Suprapubic skin (tissue), 4 donors: ENCODE data around the gene AXL. TPM values are rescaled to one million over a fixed set of nuclear protein-coding genes. Genes with fewer than 3 reads are reported as not detected.

Experiments
- DNase-seq, 2 donors: peaks; one replicate each; pipeline ENCODE4 v3.0.0-alpha.2; 2019; ENCODE audit warnings: low spot score in 2 of 2
- H3K27ac ChIP-seq: fragments of 200-600 bp; sonication (generic); one replicate; pipeline ENCODE4 v1.5.1; 2019
- H3K27me3 ChIP-seq: fragments of 200-600 bp; sonication (generic); one replicate; pipeline ENCODE4 v1.5.1; 2019
- H3K36me3 ChIP-seq: fragments of 200-600 bp; sonication (generic); one replicate; pipeline ENCODE4 v1.5.1; 2019
- H3K4me1 ChIP-seq: fragments of 200-600 bp; sonication (generic); one replicate; pipeline ENCODE4 v1.5.1; 2019
- H3K4me3 ChIP-seq: fragments of 200-600 bp; sonication (generic); one replicate; pipeline ENCODE4 v1.5.1; 2019; ENCODE audit warnings: mild to moderate bottlenecking
- H3K9me3 ChIP-seq: fragments of 200-600 bp; sonication (generic); one replicate; pipeline ENCODE4 v1.5.1; 2019
- EP300 ChIP-seq: sonication (generic); formaldehyde crosslinking; IDR thresholded peaks from one replicate; pipeline ENCODE4 v1.6.1; 2017; ENCODE audit warnings: antibody characterized with exemption
- POLR2A ChIP-seq, 2 donors: fragments of 450-650 bp; IDR thresholded peaks; one replicate each; pipeline ENCODE4 v1.6.1; 2017; ENCODE audit warnings: antibody characterized with exemption in 2 of 2, mild to moderate bottlenecking in 2 of 2, moderate library complexity in 2 of 2
- POLR2AphosphoS5 ChIP-seq, 3 donors: sonication (generic); formaldehyde crosslinking; IDR thresholded peaks; one replicate each; pipeline ENCODE4 v1.6.1; 2017; ENCODE audit warnings: antibody characterized with exemption in 3 of 3
- WGBS: methylation state at CpG from one replicate; pipeline ENCODE4 v1.1.5; 2018; 5-methylcytosine and 5-hydroxymethylcytosine counted together
- total RNA-seq, 4 donors: library from RNA; depleted of rRNA; stranded (reverse); fragments of >200 nt; gene quantifications; one replicate each; pipeline ENCODE4 v1.1.0, GENCODE V29; 2016
- TF ChIP-seq, protein P1 (sequence below), 2 donors: fragments of 200-600 bp in 1 of 2; fragments of 450-650 bp in 1 of 2; sonication (generic) in 1 of 2; IDR thresholded peaks; one replicate each; pipeline ENCODE4 v1.5.1; 2016 to 2019; ENCODE audit warnings: antibody characterized with exemption in 2 of 2, mild to moderate bottlenecking in 1 of 2, moderate library complexity in 1 of 2

AXL gene
- total RNA-seq, 4 donors from 2014 or later: 18.2 to 35.8 (median 28.3) TPM

DNA sequence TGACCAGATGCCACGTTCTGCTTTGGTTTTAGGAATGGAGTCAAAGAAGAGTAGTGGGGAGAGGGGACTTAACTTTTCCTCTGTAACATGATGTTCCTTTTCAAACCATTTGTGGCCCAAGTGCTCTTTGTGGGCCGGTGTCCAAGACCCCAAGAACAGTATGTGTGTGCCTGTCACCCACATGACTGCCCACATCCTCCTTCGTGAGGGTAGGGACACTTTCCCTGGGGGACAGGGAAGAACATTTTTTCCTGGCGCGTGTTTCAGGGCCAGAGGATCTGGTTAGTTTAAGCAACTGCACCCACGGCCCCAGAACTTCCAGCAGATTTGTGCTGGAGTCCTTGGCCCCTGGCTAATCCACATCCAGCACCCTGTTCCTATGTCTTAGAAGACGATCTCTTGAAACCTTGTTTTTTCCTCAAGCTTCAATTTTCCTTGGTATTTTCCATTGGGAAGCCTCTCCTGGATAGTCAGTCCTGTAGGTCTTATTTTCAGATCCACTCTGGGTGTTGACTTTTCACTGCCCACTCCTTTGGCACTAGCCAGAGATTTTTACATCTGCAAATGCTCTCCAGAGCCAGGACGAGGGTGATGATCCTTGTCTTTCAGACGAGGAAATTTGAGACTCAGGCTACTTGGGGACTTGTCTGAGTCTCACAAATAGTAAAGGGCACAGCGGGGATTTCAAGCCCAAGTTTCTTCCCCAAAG is 80.2 kb downstream of the AXL start:
- no peak for DNase-seq
- Histone ChIP-seq H3K4me3 (no peak overlapping the region), H3K9me3 (no peaks in the 10 kb centered on the region), H3K27ac (peak overlapping the region; percentile 89), H3K27me3 (no peaks in the 10 kb centered on the region), H3K4me1 (peaks cover 62% of the 10 kb centered on the region), H3K36me3 (peaks cover 77% of the 10 kb centered on the region)
- TF ChIP-seq EP300 (no peak), POLR2AphosphoS5 (IDR thresholded peaks at IDR 0.05) (peak in 1 of 3 donors; percentile 29)
- WGBS: 42% methylated on average over 10 of the region's 10 CpGs

DNA sequence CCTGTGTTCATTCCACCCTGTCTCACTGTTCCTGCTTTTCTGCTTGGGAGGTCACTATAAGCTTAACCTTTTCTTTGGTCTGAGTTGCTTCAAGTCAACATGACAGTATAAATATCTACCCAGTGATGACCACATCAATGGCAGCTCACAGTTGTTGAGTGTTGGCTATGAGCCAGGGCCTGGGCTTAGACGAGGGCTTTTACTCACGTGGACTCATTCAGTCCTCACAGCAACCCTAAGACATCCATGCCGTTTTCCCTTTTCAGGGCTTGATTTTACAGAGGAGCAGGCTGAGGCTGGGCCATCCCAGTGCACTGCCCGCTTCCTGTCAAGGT is 80.7 kb downstream of the AXL start:
- H3K27ac ChIP-seq: peak overlapping the region; percentile 89
- no peak overlapping the region for H3K4me3 ChIP-seq
- no peaks in the 10 kb centered on the region for H3K27me3 ChIP-seq
- H3K36me3 ChIP-seq: peaks cover 77% of the 10 kb centered on the region
- peak in 1 of 2 donors; percentile 84 for DNase-seq
- no peaks in the 10 kb centered on the region for H3K9me3 ChIP-seq
- H3K4me1 ChIP-seq: peaks cover 62% of the 10 kb centered on the region
- TF ChIP-seq POLR2AphosphoS5 (IDR thresholded peaks at IDR 0.05) (no peak), POLR2A (IDR thresholded peaks at IDR 0.05) (no peak), EP300 (no peak)
- TF ChIP-seq, protein P1, sequence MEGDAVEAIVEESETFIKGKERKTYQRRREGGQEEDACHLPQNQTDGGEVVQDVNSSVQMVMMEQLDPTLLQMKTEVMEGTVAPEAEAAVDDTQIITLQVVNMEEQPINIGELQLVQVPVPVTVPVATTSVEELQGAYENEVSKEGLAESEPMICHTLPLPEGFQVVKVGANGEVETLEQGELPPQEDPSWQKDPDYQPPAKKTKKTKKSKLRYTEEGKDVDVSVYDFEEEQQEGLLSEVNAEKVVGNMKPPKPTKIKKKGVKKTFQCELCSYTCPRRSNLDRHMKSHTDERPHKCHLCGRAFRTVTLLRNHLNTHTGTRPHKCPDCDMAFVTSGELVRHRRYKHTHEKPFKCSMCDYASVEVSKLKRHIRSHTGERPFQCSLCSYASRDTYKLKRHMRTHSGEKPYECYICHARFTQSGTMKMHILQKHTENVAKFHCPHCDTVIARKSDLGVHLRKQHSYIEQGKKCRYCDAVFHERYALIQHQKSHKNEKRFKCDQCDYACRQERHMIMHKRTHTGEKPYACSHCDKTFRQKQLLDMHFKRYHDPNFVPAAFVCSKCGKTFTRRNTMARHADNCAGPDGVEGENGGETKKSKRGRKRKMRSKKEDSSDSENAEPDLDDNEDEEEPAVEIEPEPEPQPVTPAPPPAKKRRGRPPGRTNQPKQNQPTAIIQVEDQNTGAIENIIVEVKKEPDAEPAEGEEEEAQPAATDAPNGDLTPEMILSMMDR (IDR thresholded peaks at IDR 0.05): no peak
- WGBS: 52% methylated on average over 4 of the region's 4 CpGs

DNA sequence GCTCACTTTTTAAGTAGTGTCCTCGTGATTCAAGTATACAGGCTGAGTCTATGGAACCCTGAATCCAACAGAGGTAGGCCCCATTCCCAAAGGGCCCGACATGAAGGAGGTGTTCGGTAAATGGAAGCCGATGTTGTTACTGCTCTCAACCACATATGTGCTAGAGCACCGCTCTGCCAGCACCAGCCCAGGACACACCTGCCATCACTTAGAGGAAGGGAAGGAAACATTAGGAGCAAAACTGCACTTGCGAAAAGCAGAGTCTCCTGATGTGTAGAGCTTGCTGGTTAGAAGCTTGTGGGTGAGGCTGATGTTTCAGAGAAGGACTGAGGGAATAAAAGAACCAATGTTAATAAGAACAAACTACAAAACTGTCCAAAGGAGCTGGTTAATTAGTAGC is 81.5 kb downstream of the AXL start:
- H3K36me3 ChIP-seq: peaks cover 77% of the 10 kb centered on the region
- H3K4me1 ChIP-seq: peaks cover 62% of the 10 kb centered on the region
- no peak for TF ChIP-seq EP300
- WGBS: 81% methylated on average over 6 of the region's 6 CpGs
- H3K9me3 ChIP-seq: no peaks in the 10 kb centered on the region
- H3K27me3 ChIP-seq: no peaks in the 10 kb centered on the region
- DNase-seq: no peak
- H3K4me3 ChIP-seq: no peak overlapping the region
- peak overlapping the region; percentile 89 for H3K27ac ChIP-seq

DNA sequence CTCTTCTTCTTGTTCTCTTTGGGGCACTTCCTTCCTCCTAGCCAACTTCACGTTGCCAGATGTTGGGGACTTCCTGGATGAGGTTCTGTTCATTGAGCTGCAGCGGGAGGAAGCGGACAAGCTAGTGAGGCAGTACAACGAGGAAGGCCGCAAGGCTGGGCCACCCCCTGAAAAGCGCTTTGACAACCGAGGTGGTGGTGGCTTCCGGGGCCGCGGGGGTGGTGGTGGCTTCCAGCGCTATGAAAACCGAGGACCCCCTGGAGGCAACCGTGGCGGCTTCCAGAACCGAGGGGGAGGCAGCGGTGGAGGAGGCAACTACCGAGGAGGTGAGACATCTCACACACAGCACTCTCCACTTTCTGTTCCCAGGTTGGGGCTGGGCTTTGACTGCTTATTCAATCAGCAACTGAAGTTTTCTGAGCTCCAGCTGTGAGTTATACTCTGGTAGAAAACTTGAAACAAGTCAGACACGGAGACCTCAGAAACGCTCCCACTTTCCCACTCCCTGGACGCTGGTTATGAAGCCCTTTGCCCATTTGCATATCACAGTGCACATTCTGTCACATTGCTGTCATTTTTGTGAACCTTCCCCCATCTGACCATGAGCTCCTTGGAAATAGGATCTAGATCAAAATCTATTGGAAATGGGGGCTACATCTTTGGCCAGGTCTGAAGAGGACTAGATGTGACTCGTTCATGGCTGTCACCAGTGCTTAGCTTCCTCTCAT is 83.8 kb downstream of the AXL start:
- peaks cover 78% of the 10 kb centered on the region for H3K36me3 ChIP-seq
- no peaks in the 10 kb centered on the region for H3K9me3 ChIP-seq
- no peak overlapping the region for H3K27ac ChIP-seq
- no peak for TF ChIP-seq POLR2AphosphoS5 (IDR thresholded peaks at IDR 0.05)
- no peak for TF ChIP-seq EP300
- TF ChIP-seq, protein P1 (IDR thresholded peaks at IDR 0.05): no peak
- no peak for TF ChIP-seq POLR2A (IDR thresholded peaks at IDR 0.05)
- H3K4me3 ChIP-seq: no peak overlapping the region
- H3K27me3 ChIP-seq: no peaks in the 10 kb centered on the region
- peaks cover 48% of the 10 kb centered on the region for H3K4me1 ChIP-seq
- peak in 1 of 2 donors; percentile 65 for DNase-seq
- 78% methylated on average over 20 of the region's 21 CpGs for WGBS

DNA sequence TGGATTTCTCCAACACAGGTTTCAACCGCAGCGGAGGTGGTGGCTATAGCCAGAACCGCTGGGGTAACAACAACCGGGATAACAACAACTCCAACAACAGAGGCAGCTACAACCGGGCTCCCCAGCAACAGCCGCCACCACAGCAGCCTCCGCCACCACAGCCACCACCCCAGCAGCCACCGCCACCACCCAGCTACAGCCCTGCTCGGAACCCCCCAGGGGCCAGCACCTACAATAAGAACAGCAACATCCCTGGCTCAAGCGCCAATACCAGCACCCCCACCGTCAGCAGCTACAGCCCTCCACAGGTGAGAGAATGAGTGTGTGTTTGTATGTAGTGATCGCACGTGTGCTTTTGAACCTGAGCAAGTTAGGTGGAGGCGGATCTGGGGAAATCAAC is 84.9 kb downstream of the AXL start:
- Histone ChIP-seq H3K27ac (no peak overlapping the region), H3K4me1 (peaks cover 49% of the 10 kb centered on the region), H3K9me3 (no peaks in the 10 kb centered on the region), H3K36me3 (peaks cover 71% of the 10 kb centered on the region), H3K27me3 (no peaks in the 10 kb centered on the region), H3K4me3 (no peak overlapping the region)
- TF ChIP-seq POLR2A (IDR thresholded peaks at IDR 0.05): no peak
- TF ChIP-seq, protein P1 (IDR thresholded peaks at IDR 0.05): no peak
- TF ChIP-seq POLR2AphosphoS5 (IDR thresholded peaks at IDR 0.05): no peak
- TF ChIP-seq EP300: no peak
- DNase-seq: no peak
- 84% methylated on average over 8 of the region's 14 CpGs for WGBS

DNA sequence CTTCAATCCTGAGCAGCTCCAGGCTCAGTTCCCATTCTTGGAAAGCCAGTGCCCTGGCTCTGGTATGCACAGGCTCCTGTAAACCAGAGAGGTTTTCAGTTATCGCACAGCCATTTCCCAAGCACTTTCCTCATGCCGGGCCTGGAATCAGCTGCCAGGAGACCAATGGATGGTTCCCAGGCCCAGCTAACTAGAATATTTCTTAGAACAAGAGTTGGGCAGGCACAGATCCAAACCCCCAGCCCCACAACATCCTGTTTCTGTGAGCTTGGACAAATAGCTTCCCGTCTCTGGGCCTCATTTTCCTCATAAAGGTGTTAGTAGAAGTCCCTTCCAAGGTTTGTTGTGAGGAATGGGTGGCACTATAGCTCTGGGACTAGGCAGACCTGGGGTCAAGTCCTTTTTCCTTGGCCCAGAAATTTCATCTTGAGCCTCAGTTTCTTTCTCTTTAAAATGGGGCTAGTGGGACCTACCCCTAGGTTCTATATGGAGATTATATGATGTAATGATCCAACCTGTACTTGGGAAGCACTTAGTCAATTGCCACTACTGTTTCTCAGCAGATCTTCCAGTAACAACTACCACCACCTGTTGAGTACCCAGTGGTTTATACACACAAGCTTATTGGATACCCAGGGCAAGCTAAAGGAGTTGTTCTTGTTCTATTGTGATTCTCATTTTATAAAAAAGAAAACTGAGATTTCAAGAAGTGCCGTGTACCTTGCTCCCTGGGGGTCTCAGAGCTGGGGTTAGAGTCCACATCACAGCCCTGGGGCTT is 85.9 kb downstream of the AXL start:
- peaks cover 45% of the 10 kb centered on the region for H3K4me1 ChIP-seq
- peaks cover 71% of the 10 kb centered on the region for H3K36me3 ChIP-seq
- no peaks in the 10 kb centered on the region for H3K9me3 ChIP-seq
- H3K27ac ChIP-seq: no peak overlapping the region
- DNase-seq: no peak
- H3K27me3 ChIP-seq: no peaks in the 10 kb centered on the region
- TF ChIP-seq EP300 (no peak), POLR2AphosphoS5 (IDR thresholded peaks at IDR 0.05) (no peak), POLR2A (IDR thresholded peaks at IDR 0.05) (no peak)
- TF ChIP-seq, protein P1 (IDR thresholded peaks at IDR 0.05): no peak
- 67% methylated on average over 4 of the region's 4 CpGs for WGBS
- no peak overlapping the region for H3K4me3 ChIP-seq
